IMR-90 (cell line): ENCODE data around the gene ZNF423. TPM values are rescaled to one million over a fixed set of nuclear protein-coding genes. Genes with fewer than 3 reads are reported as not detected.

Experiments used
- ATAC-seq: fragments of 200-7000 bp; cut with Tn5 transposase; 2 replicates; pipeline ENCODE4 v1.9.1; 2020; ENCODE audit warnings: low read depth, mild to moderate bottlenecking, moderate library complexity
- BruUV-seq: library from RNA; stranded (reverse); fragments of 400-500 nt; replicated peaks from 2 replicates; lab custom pipeline; 2021; lab: Mats Ljungman, UMichigan
- CTCF ChIA-PET: fragments of 300-600 bp; formaldehyde crosslinking; extraction: SDS; loops from one replicate; lab custom pipeline; 2021; ENCODE audit warnings: antibody characterized with exemption; lab: Yijun Ruan, JAX
- POLR2A ChIA-PET: fragments of 300-600 bp; sonication (Branson Sonifier 250); formaldehyde crosslinking; loops from one replicate; lab custom pipeline; 2022; ENCODE audit warnings: antibody characterized with exemption; ENCODE audit not compliant: unreplicated experiment; lab: Charles Lee
- DNase-seq: peaks from one replicate; pipeline ENCODE4 v3.0.0; 2013
- H2AFZ ChIP-seq: replicated peaks from 2 replicates; pipeline ENCODE3; 2013; ENCODE audit warnings: low read length, mild to moderate bottlenecking; ENCODE audit not compliant: poor library complexity
- H2AK5ac ChIP-seq: 2 replicates; pipeline ENCODE4 v1.6.1; 2013; ENCODE audit warnings: low read depth, low read length, inconsistent platforms
- H2AK9ac ChIP-seq: replicated peaks from 2 replicates; pipeline ENCODE3; 2013; ENCODE audit warnings: mild to moderate bottlenecking, low read depth, low read length, moderate library complexity; ENCODE audit not compliant: poor library complexity
- H2BK120ac ChIP-seq: 2 replicates; pipeline ENCODE4 v1.6.1; 2013; ENCODE audit warnings: low read depth, low read length, inconsistent platforms
- H2BK15ac ChIP-seq: 3 replicates; pipeline ENCODE4 v1.6.1; 2013; ENCODE audit warnings: low read depth, low read length, inconsistent platforms
- H2BK20ac ChIP-seq: 2 replicates; pipeline ENCODE4 v1.6.1; 2013; ENCODE audit warnings: low read depth, mild to moderate bottlenecking, inconsistent platforms, low read length, moderate library complexity
- H2BK5ac ChIP-seq: 2 replicates; pipeline ENCODE4 v1.6.1; 2013; ENCODE audit warnings: mild to moderate bottlenecking, low read depth, low read length, inconsistent platforms; ENCODE audit not compliant: poor library complexity, severe bottlenecking
- H3K14ac ChIP-seq: replicated peaks from 2 replicates; pipeline ENCODE4 v1.6.1; 2013; ENCODE audit warnings: low read depth, low read length, inconsistent platforms
- H3K18ac ChIP-seq: 2 replicates; pipeline ENCODE4 v1.6.1; 2013; ENCODE audit warnings: low read depth, low read length, control low read depth
- H3K23ac ChIP-seq: 2 replicates; pipeline ENCODE4 v1.6.1; 2013; ENCODE audit warnings: low read depth, low read length, inconsistent platforms
- H3K27ac ChIP-seq: 2 replicates; pipeline ENCODE4 v1.5.1; 2013; ENCODE audit warnings: mild to moderate bottlenecking, control low read depth, low read length; ENCODE audit not compliant: insufficient read depth
- H3K27me3 ChIP-seq: 2 replicates; pipeline ENCODE4 v1.6.1; 2013; ENCODE audit warnings: low read length; ENCODE audit not compliant: control insufficient read depth, insufficient read depth
- H3K36me3 ChIP-seq: 2 replicates; pipeline ENCODE4 v1.6.1; 2013; ENCODE audit warnings: low read length, mixed read lengths; ENCODE audit not compliant: control insufficient read depth, insufficient read depth
- H3K4ac ChIP-seq: 2 replicates; pipeline ENCODE4 v1.6.1; 2013; ENCODE audit warnings: low read depth, low read length, inconsistent platforms
- H3K4me1 ChIP-seq: 2 replicates; pipeline ENCODE4 v1.6.1; 2013; ENCODE audit warnings: low read length, mixed read lengths; ENCODE audit not compliant: control insufficient read depth, insufficient read depth
- H3K4me2 ChIP-seq: 2 replicates; pipeline ENCODE4 v1.6.1; 2013; ENCODE audit warnings: low read depth, mild to moderate bottlenecking, control low read depth, low read length, moderate library complexity
- H3K4me3 ChIP-seq: 2 replicates; pipeline ENCODE4 v1.5.1; 2013; ENCODE audit warnings: low read depth, mild to moderate bottlenecking, control low read depth, low read length, moderate library complexity; ENCODE audit not compliant: insufficient read depth
- H3K56ac ChIP-seq: 2 replicates; pipeline ENCODE4 v1.6.1; 2013; ENCODE audit warnings: low read length, inconsistent platforms; ENCODE audit not compliant: insufficient read depth; ENCODE audit errors: extremely low read depth
- H3K79me1 ChIP-seq, 2 experiments: 2 replicates each; pipeline ENCODE4 v1.6.1; 2013; ENCODE audit warnings: low read length in 2 of 2, inconsistent platforms in 1 of 2, low read depth in 1 of 2
- H3K9ac ChIP-seq: 2 replicates; pipeline ENCODE4 v1.6.1; 2013; ENCODE audit warnings: low read depth, low read length, control low read depth
- H3K9me1 ChIP-seq: 2 replicates; pipeline ENCODE4 v1.6.1; 2013; ENCODE audit warnings: low read length, inconsistent platforms; ENCODE audit not compliant: insufficient read depth
- H3K9me3 ChIP-seq: 2 replicates; pipeline ENCODE4 v1.6.1; 2013; ENCODE audit warnings: low read length; ENCODE audit not compliant: control insufficient read depth, insufficient read depth
- H4K20me1 ChIP-seq: 2 replicates; pipeline ENCODE4 v1.6.1; 2013; ENCODE audit warnings: low read length, inconsistent platforms; ENCODE audit not compliant: insufficient read depth
- H4K5ac ChIP-seq: 2 replicates; pipeline ENCODE4 v1.6.1; 2013; ENCODE audit warnings: mild to moderate bottlenecking, low read depth, low read length, control low read depth
- H4K8ac ChIP-seq, 2 experiments: 2 replicates each; pipeline ENCODE4 v1.6.1; 2013; ENCODE audit warnings: low read depth in 2 of 2, low read length in 2 of 2, control low read depth in 1 of 2, inconsistent platforms in 1 of 2
- H4K91ac ChIP-seq: 2 replicates; pipeline ENCODE4 v1.6.1; 2013; ENCODE audit warnings: low read depth, low read length, inconsistent platforms; ENCODE audit not compliant: insufficient read depth
- CEBPB ChIP-seq: IDR thresholded peaks from 2 replicates; pipeline ENCODE4 v1.6.1; 2012; ENCODE audit warnings: low read depth, low read length, improper control_type of control experiment
- CHD1 ChIP-seq: IDR thresholded peaks from 2 replicates; pipeline ENCODE4 v1.6.1; 2012; ENCODE audit warnings: low read depth, low read length, improper control_type of control experiment
- FOS ChIP-seq: fragments of 150-350 bp; IDR thresholded peaks from 2 replicates; pipeline ENCODE4 v1.6.1; 2016; ENCODE audit warnings: low read depth, low read length
- MAZ ChIP-seq: IDR thresholded peaks from 2 replicates; pipeline ENCODE4 v1.6.1; 2012; ENCODE audit warnings: low read depth, mild to moderate bottlenecking, low read length, improper control_type of control experiment, moderate library complexity, borderline replicate concordance
- NFE2L2 ChIP-seq: fragments of 150-350 bp; IDR thresholded peaks from 2 replicates; pipeline ENCODE4 v1.6.1; 2016; ENCODE audit warnings: low read depth, mild to moderate bottlenecking, low read length
- POLR2A ChIP-seq: IDR thresholded peaks from 2 replicates; pipeline ENCODE4 v1.6.1; 2012; ENCODE audit warnings: mild to moderate bottlenecking, low read depth, low read length
- RAD21 ChIP-seq: IDR thresholded peaks from 2 replicates; pipeline ENCODE4 v1.6.1; 2012; ENCODE audit warnings: low read length, improper control_type of control experiment
- RCOR1 ChIP-seq: IDR thresholded peaks from 2 replicates; pipeline ENCODE4 v1.6.1; 2012; ENCODE audit warnings: mild to moderate bottlenecking, low read length, improper control_type of control experiment; ENCODE audit not compliant: insufficient replicate concordance
- RFX5 ChIP-seq: IDR thresholded peaks from 2 replicates; pipeline ENCODE4 v1.8.0; 2012; ENCODE audit warnings: low read depth, mild to moderate bottlenecking, low read length, moderate library complexity
- SMC3 ChIP-seq: fragments of 150-350 bp; IDR thresholded peaks from 2 replicates; pipeline ENCODE4 v1.6.1; 2016; ENCODE audit warnings: low read depth, mild to moderate bottlenecking, antibody characterized with exemption, low read length, moderate library complexity
- WGBS, 2 experiments: methylation state at CpG; one replicate each; pipeline versions ENCODE4 v1.1.5 to v1.1.7; 2013; ENCODE audit warnings: missing lambda C conversion rate in 2 of 2; ENCODE audit not compliant: insufficient read length in 1 of 2; ENCODE audit errors: extremely low coverage in 2 of 2; 5-methylcytosine and 5-hydroxymethylcytosine counted together
- dilution Hi-C: fragments of 300-500 bp; cut with HindIII; formaldehyde crosslinking; loops from one replicate; pipeline ENCODE4 v1.14.3; 2018; ENCODE audit warnings: low sequenced_read_pairs; ENCODE audit not compliant: unreplicated experiment
- in situ Hi-C: fragments of 300-500 bp; cut with MboI; formaldehyde crosslinking; loops from 3 replicates; pipeline ENCODE4 v1.14.3; 2019; ENCODE audit warnings: low sequenced_read_pairs, inconsistent platforms, mixed read lengths
- intact Hi-C: fragments of 100-400 bp; cut with micrococcal nuclease; formaldehyde crosslinking; loops from 2 replicates; pipeline ENCODE4 v1.10.0; 2022
- polyA plus RNA-seq, 3 experiments: library from polyadenylated mRNA; depleted of rRNA; stranded (reverse); fragments of >200 nt; gene quantifications; 2 replicates each; pipeline ENCODE4 v1.2.3, GENCODE V29; 2012; ENCODE audit warnings: low replicate concordance in 1 of 3
- total RNA-seq: library from RNA; depleted of rRNA; stranded (reverse); fragments of >200 nt; gene quantifications from 2 replicates; pipeline ENCODE4 v1.2.3, GENCODE V29; 2012
- TF ChIP-seq, protein P1 (sequence below): fragments of 150-350 bp; IDR thresholded peaks from 2 replicates; pipeline ENCODE4 v1.6.1; 2016; ENCODE audit warnings: low read depth, mild to moderate bottlenecking, low read length, moderate library complexity, borderline replicate concordance
- TF ChIP-seq, protein P2 (sequence below): conservative IDR thresholded peaks from 2 replicates; pipeline ENCODE4 v1.5.1; 2012; ENCODE audit warnings: mild to moderate bottlenecking, low read depth, low read length, improper control_type of control experiment
- TF ChIP-seq, protein P3 (sequence below): fragments of 150-350 bp; IDR thresholded peaks from 2 replicates; pipeline ENCODE4 v1.6.1; 2017; ENCODE audit warnings: mild to moderate bottlenecking, antibody characterized with exemption, low read length, low read depth

The ZNF423 gene
- total and polyA plus RNA-seq, 2 of the 4 experiments (the other 2 are of a cell fraction) = under 0.01 to 0.10 TPM

GRCh38 chr16:49900875-49901274, 45.0 kb upstream of the ZNF423 start:
- Histone ChIP-seq H4K20me1 (no peaks in the 10 kb centered on the region), H2AFZ (no peak overlapping the region), H4K91ac (no peak overlapping the region), H2BK5ac (no peak overlapping the region), H2BK15ac (no peak overlapping the region), H2BK20ac (no peak overlapping the region), H3K79me1 (no peaks in the 10 kb centered on the region), H3K4me1 (no peaks in the 10 kb centered on the region), H3K23ac (no peak overlapping the region), H3K9ac (no peak overlapping the region), H3K36me3 (no peaks in the 10 kb centered on the region), H2AK9ac (no peak overlapping the region), H2BK120ac (no peak overlapping the region), H3K18ac (no peak overlapping the region), H3K14ac (no peak overlapping the region), H3K27me3 (peaks cover 2% of the 10 kb centered on the region; the same call in 1 of the 2 replicates), H4K5ac (no peak overlapping the region), H4K8ac (no peak overlapping the region), H3K56ac (no peak overlapping the region), H3K4me2 (no peak overlapping the region), H3K27ac (no peak overlapping the region), H2AK5ac (no peak overlapping the region), H3K9me1 (no peaks in the 10 kb centered on the region), H3K9me3 (no peaks in the 10 kb centered on the region), H3K4me3 (no peak overlapping the region), H3K4ac (no peak overlapping the region)
- ChIA-PET POLR2A (no interaction called here), CTCF (no interaction called here)
- dilution Hi-C loops = no loop called here
- TF ChIP-seq, protein P1, sequence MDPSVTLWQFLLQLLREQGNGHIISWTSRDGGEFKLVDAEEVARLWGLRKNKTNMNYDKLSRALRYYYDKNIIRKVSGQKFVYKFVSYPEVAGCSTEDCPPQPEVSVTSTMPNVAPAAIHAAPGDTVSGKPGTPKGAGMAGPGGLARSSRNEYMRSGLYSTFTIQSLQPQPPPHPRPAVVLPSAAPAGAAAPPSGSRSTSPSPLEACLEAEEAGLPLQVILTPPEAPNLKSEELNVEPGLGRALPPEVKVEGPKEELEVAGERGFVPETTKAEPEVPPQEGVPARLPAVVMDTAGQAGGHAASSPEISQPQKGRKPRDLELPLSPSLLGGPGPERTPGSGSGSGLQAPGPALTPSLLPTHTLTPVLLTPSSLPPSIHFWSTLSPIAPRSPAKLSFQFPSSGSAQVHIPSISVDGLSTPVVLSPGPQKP = no peak
- TF ChIP-seq NFE2L2 (no peak), RAD21 (no peak), CEBPB (no peak), RCOR1 (no peak), POLR2A (no peak), SMC3 (no peak), MAZ (no peak), CHD1 (no peak), FOS (no peak), RFX5 (no peak)
- TF ChIP-seq, protein P2, sequence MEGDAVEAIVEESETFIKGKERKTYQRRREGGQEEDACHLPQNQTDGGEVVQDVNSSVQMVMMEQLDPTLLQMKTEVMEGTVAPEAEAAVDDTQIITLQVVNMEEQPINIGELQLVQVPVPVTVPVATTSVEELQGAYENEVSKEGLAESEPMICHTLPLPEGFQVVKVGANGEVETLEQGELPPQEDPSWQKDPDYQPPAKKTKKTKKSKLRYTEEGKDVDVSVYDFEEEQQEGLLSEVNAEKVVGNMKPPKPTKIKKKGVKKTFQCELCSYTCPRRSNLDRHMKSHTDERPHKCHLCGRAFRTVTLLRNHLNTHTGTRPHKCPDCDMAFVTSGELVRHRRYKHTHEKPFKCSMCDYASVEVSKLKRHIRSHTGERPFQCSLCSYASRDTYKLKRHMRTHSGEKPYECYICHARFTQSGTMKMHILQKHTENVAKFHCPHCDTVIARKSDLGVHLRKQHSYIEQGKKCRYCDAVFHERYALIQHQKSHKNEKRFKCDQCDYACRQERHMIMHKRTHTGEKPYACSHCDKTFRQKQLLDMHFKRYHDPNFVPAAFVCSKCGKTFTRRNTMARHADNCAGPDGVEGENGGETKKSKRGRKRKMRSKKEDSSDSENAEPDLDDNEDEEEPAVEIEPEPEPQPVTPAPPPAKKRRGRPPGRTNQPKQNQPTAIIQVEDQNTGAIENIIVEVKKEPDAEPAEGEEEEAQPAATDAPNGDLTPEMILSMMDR = no peak
- TF ChIP-seq, protein P3, sequence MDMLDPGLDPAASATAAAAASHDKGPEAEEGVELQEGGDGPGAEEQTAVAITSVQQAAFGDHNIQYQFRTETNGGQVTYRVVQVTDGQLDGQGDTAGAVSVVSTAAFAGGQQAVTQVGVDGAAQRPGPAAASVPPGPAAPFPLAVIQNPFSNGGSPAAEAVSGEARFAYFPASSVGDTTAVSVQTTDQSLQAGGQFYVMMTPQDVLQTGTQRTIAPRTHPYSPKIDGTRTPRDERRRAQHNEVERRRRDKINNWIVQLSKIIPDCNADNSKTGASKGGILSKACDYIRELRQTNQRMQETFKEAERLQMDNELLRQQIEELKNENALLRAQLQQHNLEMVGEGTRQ = no peak
- BruUV-seq = no TSS peak
- 38% methylated on average over 2 of the region's 7 CpGs; no CpG with 5 or more reads in 1 of the 2 experiments for WGBS, 2 experiments
- DNase-seq = no peak
- ATAC-seq = no peak
- intact Hi-C loops = no loop called here
- in situ Hi-C loops = no loop called here
